IPS DF 6.9 (cell line): Measurements from ENCODE around the gene FERD3L.

Experiments
- DNase-seq: peaks from one replicate; pipeline ENCODE4 v3.0.0-alpha.2; 2013; ENCODE audit warnings: low read depth, low spot score
- H3K27ac ChIP-seq: one replicate; pipeline ENCODE4 v1.5.1; 2013; ENCODE audit warnings: low read length, control low read depth
- H3K27me3 ChIP-seq: 2 replicates; pipeline ENCODE4 v1.6.1; 2013; ENCODE audit warnings: mild to moderate bottlenecking, low read length; ENCODE audit not compliant: control insufficient read depth, insufficient read depth
- H3K36me3 ChIP-seq: 2 replicates; pipeline ENCODE4 v1.6.1; 2013; ENCODE audit warnings: low read length; ENCODE audit not compliant: control insufficient read depth, insufficient read depth
- H3K4me1 ChIP-seq: 2 replicates; pipeline ENCODE4 v1.6.1; 2013; ENCODE audit warnings: low read length; ENCODE audit not compliant: control insufficient read depth, insufficient read depth
- H3K4me3 ChIP-seq: 2 replicates; pipeline ENCODE4 v1.5.1; 2013; ENCODE audit warnings: mild to moderate bottlenecking, low read length
- H3K9me3 ChIP-seq: 2 replicates; pipeline ENCODE4 v1.6.1; 2013; ENCODE audit warnings: low read length, inconsistent platforms; ENCODE audit not compliant: control insufficient read depth, insufficient read depth
- WGBS: extraction: QIAGEN DNeasy Blood & Tissue Kit; methylation state at CpG from one replicate; pipeline ENCODE4 v1.1.7; 2013; ENCODE audit warnings: mixed read lengths, missing lambda C conversion rate; ENCODE audit not compliant: insufficient read length, insufficient coverage; 5-methylcytosine and 5-hydroxymethylcytosine counted together

Gene FERD3L

DNA sequence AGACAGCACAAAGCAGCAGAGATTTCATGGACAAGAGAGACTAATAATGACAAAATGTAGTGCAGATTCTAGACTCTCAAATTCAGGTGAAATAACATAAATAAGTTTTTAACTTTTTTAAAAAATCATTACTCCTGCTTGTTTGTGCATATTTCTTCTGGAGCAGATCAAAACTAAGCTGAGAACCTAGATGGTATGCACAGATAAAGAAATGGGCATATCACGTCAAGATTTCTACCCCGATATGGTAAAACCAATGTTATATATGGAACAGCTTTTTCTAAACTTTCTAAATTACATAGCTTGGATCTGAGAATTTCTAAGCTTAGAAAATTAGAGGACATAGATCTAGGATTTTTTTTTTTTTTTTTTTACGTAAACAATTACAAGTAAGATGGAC, 46.0 kb downstream of the FERD3L start:
- DNase-seq = no peak
- no CpG with 5 or more reads among the region's 3 CpGs for WGBS
- Histone ChIP-seq H3K4me1 (no peaks in the 10 kb centered on the region), H3K36me3 (no peaks in the 10 kb centered on the region), H3K9me3 (no peaks in the 10 kb centered on the region), H3K4me3 (no peak overlapping the region), H3K27me3 (peaks cover 2% of the 10 kb centered on the region), H3K27ac (no peak overlapping the region)

- DNase-seq = no peak
- Histone ChIP-seq H3K27ac (no peak overlapping the region), H3K36me3 (no peaks in the 10 kb centered on the region), H3K9me3 (no peaks in the 10 kb centered on the region), H3K4me1 (no peaks in the 10 kb centered on the region), H3K4me3 (no peak overlapping the region), H3K27me3 (peaks cover 2% of the 10 kb centered on the region; the same call in 1 of the 2 replicates)
- no CpG with 5 or more reads among the region's 1 CpG for WGBS
These were observed 46.7 kb downstream of the FERD3L start for GRCh38 chr7:19098510-19098909.

DNA sequence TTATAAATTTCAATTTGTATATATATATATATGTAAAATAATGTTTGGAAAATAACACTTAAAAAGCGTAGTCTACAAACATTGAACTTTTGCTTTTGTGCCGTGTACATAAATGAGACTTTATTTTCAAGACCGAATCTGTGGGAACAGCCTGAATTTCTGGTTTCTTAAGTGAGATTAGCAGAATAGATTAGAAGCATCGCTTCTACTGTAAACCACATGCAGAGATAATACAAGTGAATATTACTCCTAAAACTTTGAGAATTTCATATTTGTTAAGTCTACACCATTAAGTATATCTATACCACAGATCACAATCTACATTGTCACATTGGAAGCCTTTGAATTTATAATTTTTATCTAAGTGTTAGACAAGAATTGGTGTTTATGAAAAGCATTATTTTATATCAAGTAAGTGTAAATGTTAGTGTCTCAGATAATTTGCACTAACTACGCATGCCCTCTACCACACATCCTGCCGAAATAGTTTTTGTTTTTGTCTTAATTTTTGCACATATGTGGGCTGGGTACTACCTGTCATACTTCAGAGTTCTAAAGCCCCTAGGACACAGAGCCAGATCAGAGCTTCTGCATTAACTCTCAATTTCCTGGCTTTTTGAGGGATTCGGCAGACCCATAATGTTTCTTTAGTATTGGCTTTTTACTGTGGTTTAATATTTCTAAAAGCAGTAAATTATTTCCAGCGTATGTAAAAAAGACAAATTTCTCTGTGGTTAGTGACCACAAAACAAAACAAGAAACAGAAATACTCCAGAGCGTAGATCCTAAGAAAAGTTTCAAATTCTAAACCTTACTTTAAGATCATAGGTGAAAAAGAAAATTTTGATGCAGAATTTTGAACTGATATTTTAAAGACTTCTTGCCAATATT, 47.8 kb downstream of the FERD3L start:
- Histone ChIP-seq H3K36me3 (no peaks in the 10 kb centered on the region), H3K4me3 (no peak overlapping the region), H3K27me3 (no peaks in the 10 kb centered on the region), H3K9me3 (no peaks in the 10 kb centered on the region), H3K27ac (no peak overlapping the region), H3K4me1 (no peaks in the 10 kb centered on the region)
- no peak for DNase-seq
- WGBS = no CpG with 5 or more reads among the region's 9 CpGs

GRCh38 chr7:19095353-19095860, 49.8 kb downstream of the FERD3L start:
- WGBS = no CpG with 5 or more reads among the region's 5 CpGs
- DNase-seq = no peak
- H3K9me3 ChIP-seq = no peaks in the 10 kb centered on the region
- no peaks in the 10 kb centered on the region for H3K36me3 ChIP-seq
- H3K27me3 ChIP-seq = no peaks in the 10 kb centered on the region
- no peak overlapping the region for H3K4me3 ChIP-seq
- H3K27ac ChIP-seq = no peak overlapping the region
- no peaks in the 10 kb centered on the region for H3K4me1 ChIP-seq
